Epithelial cell of proximal tubule (primary cell): Measurements from ENCODE around the gene BACH1. TPM values are rescaled to one million over a fixed set of nuclear protein-coding genes. Genes with fewer than 3 reads are reported as not detected.
"Not testable (repeated sequence)": the region's sequence is repeated elsewhere in the genome, so short reads cannot be mapped to it uniquely, and the experiment has no call there.

Experiments used
- DNase-seq: peaks from one replicate; pipeline ENCODE4 v3.0.0-alpha.2; 2011; ENCODE audit warnings: low read depth
- H3K4me3 ChIP-seq: 2 replicates; pipeline ENCODE4 v1.5.1; 2011; ENCODE audit warnings: low read depth, mild to moderate bottlenecking, low read length
- CTCF ChIP-seq: conservative IDR thresholded peaks from 2 replicates; pipeline ENCODE4 v1.5.1; 2012; ENCODE audit warnings: low read depth, mild to moderate bottlenecking, low read length
- total RNA-seq: library from RNA; depleted of rRNA; stranded (reverse); fragments of >200 nt; gene quantifications from 2 replicates; pipeline ENCODE4 v1.2.3, GENCODE V29; 2015

BACH1 gene
- total RNA-seq, 1 donor from 2014 or later = 24.9 TPM

- H3K4me3 ChIP-seq = no peak overlapping the region
- DNase-seq = peak; percentile 48
Measured at GRCh38 chr21:29271927-29272333, 26.8 kb upstream of the BACH1 start.

GRCh38 chr21:29277442-29277841, 21.3 kb upstream of the BACH1 start:
- no peak for TF ChIP-seq CTCF
- no peak overlapping the region for H3K4me3 ChIP-seq
- no peak for DNase-seq

More at GRCh38 chr21:29271927-29272333, 26.8 kb upstream of the BACH1 start:
- TF ChIP-seq CTCF = no peak

DNA sequence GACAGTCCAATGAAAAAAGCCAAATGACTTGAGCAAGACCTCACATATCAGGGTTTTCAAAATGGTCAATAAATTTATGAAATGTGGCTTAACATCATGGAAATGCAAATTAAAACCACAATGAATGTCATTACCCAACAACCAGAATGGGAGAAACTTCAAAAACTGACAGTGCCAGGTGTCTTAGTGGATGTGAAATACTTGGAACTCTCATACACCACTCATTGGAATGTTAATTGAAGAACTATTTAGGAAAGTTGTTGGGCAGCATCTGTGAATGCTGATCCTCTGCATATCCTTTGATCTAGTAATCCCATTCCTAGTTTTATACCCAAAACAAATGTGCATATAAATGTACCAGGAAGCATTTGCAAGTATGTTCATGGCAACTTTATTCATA, 19.2 kb upstream of the BACH1 start:
- TF ChIP-seq CTCF = no peak
- no peak overlapping the region for H3K4me3 ChIP-seq
- no peak for DNase-seq

GRCh38 chr21:29281801-29282200, 16.9 kb upstream of the BACH1 start:
- not testable (repeated sequence) for DNase-seq, H3K4me3 ChIP-seq

- H3K4me3 ChIP-seq = no peak overlapping the region
- TF ChIP-seq CTCF = no peak
- no peak for DNase-seq
Measured at GRCh38 chr21:29287383-29287782, 11.3 kb upstream of the BACH1 start.

GRCh38 chr21:29288239-29288638, 10.5 kb upstream of the BACH1 start:
- TF ChIP-seq CTCF = no peak
- no peak for DNase-seq
- no peak overlapping the region for H3K4me3 ChIP-seq

- no peak overlapping the region for H3K4me3 ChIP-seq
- no peak for TF ChIP-seq CTCF
- DNase-seq = no peak
Measured at GRCh38 chr21:29289317-29289716, 9.4 kb upstream of the BACH1 start.

GRCh38 chr21:29290240-29290639, 8.5 kb upstream of the BACH1 start:
- no peak for DNase-seq
- no peak for TF ChIP-seq CTCF
- H3K4me3 ChIP-seq = no peak overlapping the region
